ENCODE data around the gene RTN4RL1. TPM values are rescaled to one million over a fixed set of nuclear protein-coding genes. Genes with fewer than 3 reads are reported as not detected.
A peak's percentile ranks its signal among the peaks of the same experiment; 100 is the strongest.

The RTN4RL1 gene
- total RNA-seq, 4 donors from 2014 or later: 1.4 to 4.9 (median 1.9) TPM; not detected in 1

DNA sequence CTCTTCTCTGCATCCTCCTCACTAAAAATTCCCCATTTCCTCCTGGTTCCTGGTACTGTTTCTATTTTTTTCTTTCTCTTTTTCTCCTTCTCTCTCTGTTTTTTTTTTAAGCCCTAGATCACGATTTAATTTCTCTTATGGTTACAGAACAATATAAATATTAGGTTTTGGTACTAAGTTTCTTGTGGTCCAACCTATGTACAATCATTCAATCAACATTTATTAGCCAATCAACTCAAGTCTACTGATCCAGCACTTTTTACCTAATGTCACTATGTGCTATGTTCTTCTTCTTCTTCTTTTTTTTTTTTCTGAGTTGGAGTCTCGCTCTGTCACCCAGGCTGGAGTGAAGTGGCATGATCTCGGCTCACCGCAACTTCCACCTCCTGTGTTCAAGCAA is 12.6 kb downstream of the RTN4RL1 start:
- H3K9me3 ChIP-seq: no peaks in the 10 kb centered on the region
- no peak overlapping the region for H3K4me3 ChIP-seq
- no peaks in the 10 kb centered on the region for H3K4me1 ChIP-seq
- H3K36me3 ChIP-seq: no peaks in the 10 kb centered on the region
- peak overlapping the region; percentile 45 to 71 for H3K27ac ChIP-seq
- intact Hi-C loops (cut with DNase I; ENCODE audit: low total_unique reads): no loop called here
- TF ChIP-seq CTCF (IDR thresholded peaks at IDR 0.05) (no peak), POLR2A (IDR thresholded peaks at IDR 0.05) (no peak)
- no peaks in the 10 kb centered on the region for H3K27me3 ChIP-seq
- DNase-seq: no peak

- H3K9me3 ChIP-seq: no peaks in the 10 kb centered on the region
- intact Hi-C loops (cut with DNase I; ENCODE audit: low total_unique reads): no loop called here
- no peak for TF ChIP-seq CTCF (IDR thresholded peaks at IDR 0.05)
- no peak for TF ChIP-seq POLR2A (IDR thresholded peaks at IDR 0.05)
- H3K27ac ChIP-seq: peak overlapping the region; percentile 45 to 71
- no peaks in the 10 kb centered on the region for H3K27me3 ChIP-seq
- no peaks in the 10 kb centered on the region for H3K36me3 ChIP-seq
- no peaks in the 10 kb centered on the region for H3K4me1 ChIP-seq
- no peak overlapping the region for H3K4me3 ChIP-seq
- DNase-seq: no peak
Measured at GRCh38 chr17:2011411-2012371, 13.4 kb downstream of the RTN4RL1 start.

DNA sequence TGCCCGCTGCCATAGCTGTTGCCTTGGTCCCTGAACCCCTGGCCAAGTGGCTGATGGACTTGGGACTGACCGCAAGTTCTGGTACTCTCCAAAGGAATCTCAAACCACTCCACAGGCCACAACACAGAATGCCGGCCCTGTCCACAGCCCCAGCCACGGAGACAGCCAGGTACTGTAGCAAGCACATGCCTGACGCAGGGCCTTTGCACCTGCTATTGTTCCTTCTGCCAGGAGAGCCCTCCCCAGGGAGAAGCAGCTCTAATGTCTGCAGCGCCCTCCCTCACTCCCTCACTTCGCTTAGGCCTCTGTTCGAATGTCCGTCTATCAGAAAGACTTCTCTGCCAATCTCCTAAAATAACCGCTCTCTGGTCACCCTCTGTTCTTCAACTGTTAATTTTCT is 15.4 kb downstream of the RTN4RL1 start:
- Histone ChIP-seq H3K27ac (no peak overlapping the region), H3K27me3 (no peaks in the 10 kb centered on the region), H3K9me3 (no peaks in the 10 kb centered on the region), H3K36me3 (no peaks in the 10 kb centered on the region), H3K4me3 (no peak overlapping the region), H3K4me1 (no peaks in the 10 kb centered on the region)
- intact Hi-C loops (cut with DNase I; ENCODE audit: low total_unique reads): no loop called here
- TF ChIP-seq POLR2A (IDR thresholded peaks at IDR 0.05): no peak
- TF ChIP-seq CTCF (IDR thresholded peaks at IDR 0.05): no peak
- DNase-seq: no peak

DNA sequence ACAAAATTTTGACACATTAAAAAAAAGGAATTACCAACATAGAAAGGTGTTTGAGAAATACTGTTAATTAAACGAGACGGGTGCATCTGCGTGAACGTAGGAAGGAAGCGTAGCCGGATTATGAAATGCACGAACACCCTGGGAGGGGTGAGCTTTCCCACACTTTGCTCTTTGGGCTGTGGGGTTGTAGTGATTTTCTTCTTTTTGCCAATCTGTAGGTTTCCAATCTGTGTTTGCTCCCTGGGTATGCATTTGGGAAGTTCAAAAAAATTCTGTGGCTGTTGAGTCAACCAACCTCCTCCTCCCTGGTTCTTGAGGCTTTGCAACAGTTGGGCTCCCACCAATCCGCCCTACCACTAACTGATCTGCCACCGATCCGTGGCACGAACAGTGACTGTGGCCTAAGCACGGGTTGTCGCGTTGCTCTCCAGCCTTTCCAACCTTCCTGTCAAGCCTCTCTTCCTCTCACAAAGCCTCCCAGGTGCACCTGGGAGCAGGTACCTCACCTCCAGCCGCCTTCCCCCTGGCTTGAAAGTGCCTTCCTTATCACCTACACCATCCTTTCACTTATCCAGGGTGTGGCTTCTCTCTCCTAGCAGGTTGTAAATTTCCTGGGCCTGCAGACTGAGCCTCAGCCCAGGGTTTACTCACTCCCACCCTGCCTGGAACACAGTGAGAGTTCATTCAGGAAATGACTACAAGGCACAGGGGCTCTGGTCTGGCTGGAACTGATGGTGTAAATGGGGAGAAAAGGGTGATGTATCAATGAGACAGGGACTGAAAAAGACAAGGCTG is 16.6 kb downstream of the RTN4RL1 start:
- TF ChIP-seq CTCF (IDR thresholded peaks at IDR 0.05): no peak
- no peak for TF ChIP-seq POLR2A (IDR thresholded peaks at IDR 0.05)
- H3K9me3 ChIP-seq: no peaks in the 10 kb centered on the region
- no peaks in the 10 kb centered on the region for H3K36me3 ChIP-seq
- no peak for DNase-seq
- no peak overlapping the region for H3K27ac ChIP-seq
- intact Hi-C loops (cut with DNase I; ENCODE audit: low total_unique reads): no loop called here
- no peak overlapping the region for H3K4me3 ChIP-seq
- no peaks in the 10 kb centered on the region for H3K27me3 ChIP-seq
- no peaks in the 10 kb centered on the region for H3K4me1 ChIP-seq
